Suprapubic skin (tissue), 3 donors: ENCODE measurements around the gene G6PC3.

Experiments used
- CTCF ChIP-seq, 2 donors: fragments of 200-600 bp in 1 of 2; fragments of 450-650 bp in 1 of 2; sonication (generic) in 1 of 2; IDR thresholded peaks; one replicate each; pipeline ENCODE4 v1.5.1; 2016 to 2019; ENCODE audit warnings: antibody characterized with exemption in 2 of 2, mild to moderate bottlenecking in 1 of 2, moderate library complexity in 1 of 2
- EP300 ChIP-seq: sonication (generic); formaldehyde crosslinking; IDR thresholded peaks from one replicate; pipeline ENCODE4 v1.6.1; 2017; ENCODE audit warnings: antibody characterized with exemption
- POLR2A ChIP-seq, 2 donors: fragments of 450-650 bp; IDR thresholded peaks; one replicate each; pipeline ENCODE4 v1.6.1; 2017; ENCODE audit warnings: antibody characterized with exemption in 2 of 2, mild to moderate bottlenecking in 2 of 2, moderate library complexity in 2 of 2

GRCh38 chr17:44077595-44077909 is 7.0 kb downstream of the G6PC3 start:
- TF ChIP-seq POLR2A (IDR thresholded peaks at IDR 0.05) (no peak), CTCF (IDR thresholded peaks at IDR 0.05) (no peak), EP300 (no peak)
